ENCODE measurements around the gene WNT2B. TPM values are rescaled to one million over a fixed set of nuclear protein-coding genes. Genes with fewer than 3 reads are reported as not detected.

Gene WNT2B
- total and polyA plus RNA-seq, 10 of the 15 experiments (the other 5 are each of a cell fraction or from before 2014, with no cell fraction given), result 0.02 to 1.1 (median 0.14) TPM

- no peak for FAIRE-seq
Observed at GRCh38 chr1:112472142-112472541, 36.6 kb upstream of the WNT2B start.

DNA sequence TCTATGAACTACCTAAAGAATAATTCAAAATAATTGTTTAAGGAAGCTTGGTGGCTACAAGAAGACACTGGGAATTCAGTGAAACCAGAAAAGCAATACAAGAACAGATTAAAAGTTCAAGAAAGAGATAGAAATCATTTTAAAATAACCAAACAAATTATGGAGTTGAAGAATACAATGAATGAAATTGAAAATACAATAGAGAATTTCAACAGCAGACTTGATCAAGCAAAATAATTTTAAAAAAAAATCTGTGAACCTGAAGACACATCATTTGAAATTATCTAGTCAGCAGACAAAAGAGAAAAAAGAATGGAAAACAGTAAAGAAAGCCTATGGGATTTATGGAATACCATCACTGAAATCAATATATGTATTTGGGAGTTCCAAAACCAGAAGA lies 31.2 kb upstream of the WNT2B start:
- ChIA-PET POLR2A (no interaction called here), SMC1A (ENCODE audit: uncharacterized antibody, unreplicated experiment) (interaction anchor here (2.1 kb wide), 1 partner anchor 10 kb away, joined by 9 read pairs; no protein-coding TSS in a partner anchor), RAD21 (ENCODE audit: unreplicated experiment) (no interaction called here), CTCF (no interaction called here)
- H3K4me3 ChIP-seq, result no peak overlapping the region
- H3K79me2 ChIP-seq (ENCODE audit: control insufficient read depth, insufficient read depth, low read length), result no peaks in the 10 kb centered on the region
- no peak overlapping the region for H3K27ac ChIP-seq (ENCODE audit: control insufficient read depth, insufficient read depth)
- H3K4me2 ChIP-seq (ENCODE audit: control insufficient read depth, insufficient read depth), result no peak overlapping the region
- in situ Hi-C loops (cut with MboI), result no loop called here
- no peak for ATAC-seq
- peaks cover 4% of the 10 kb centered on the region; the same call in 1 of the 3 replicates for H3K9me3 ChIP-seq (replicated peaks; ENCODE audit: control insufficient read depth, insufficient read depth, low read length)
- no peaks in the 10 kb centered on the region for H3K4me1 ChIP-seq (ENCODE audit: control insufficient read depth, insufficient read depth, low read length)
- H3K36me3 ChIP-seq (ENCODE audit: control insufficient read depth in 2 of 2, insufficient read depth in 2 of 2, low read length in 1 of 2), result no peaks in the 10 kb centered on the region
- intact Hi-C loops (cut with micrococcal nuclease; ENCODE audit: unreplicated experiment), result no loop called here
- no peaks in the 10 kb centered on the region for H4K20me1 ChIP-seq (ENCODE audit: control insufficient read depth, insufficient read depth)
- H3K27me3 ChIP-seq (replicated peaks in 1 of 2; ENCODE audit: control insufficient read depth in 2 of 2, insufficient read depth in 2 of 2, low read length in 1 of 2), result no peaks in the 10 kb centered on the region
- BruUV-seq (replicated peaks), result no TSS peak
- H2AFZ ChIP-seq (ENCODE audit: control insufficient read depth, low read depth, low read length), result no peak overlapping the region
- no peak for DNase-seq (ENCODE audit: low read depth, low spot score)
- FAIRE-seq, result no peak
- no peak overlapping the region for H3K9ac ChIP-seq (ENCODE audit: control insufficient read depth, insufficient read depth, low read length)
- TF ChIP-seq SUZ12 (IDR thresholded peaks at IDR 0.05; ENCODE audit: unreplicated experiment) (no peak), NR2C1 (IDR thresholded peaks at IDR 0.05) (no peak), RB1 (IDR thresholded peaks at IDR 0.05; ENCODE audit: borderline replicate concordance) (no peak), SMAD5 (IDR thresholded peaks at IDR 0.05; ENCODE audit: low read depth) (no peak), ZNF24 (IDR thresholded peaks at IDR 0.05) (no peak), HDGF (IDR thresholded peaks at IDR 0.05) (no peak), ZSCAN29 (IDR thresholded peaks at IDR 0.05) (no peak), TCF3 (IDR thresholded peaks at IDR 0.05; ENCODE audit: borderline replicate concordance, insufficient read depth, low read depth, low read length) (no peak), RFX5 (IDR thresholded peaks at IDR 0.05; ENCODE audit: low read depth, low read length) (no peak), RCOR1 (conservative IDR thresholded peaks at IDR 0.05; ENCODE audit: low read depth, low read length) (no peak), BMI1 (IDR thresholded peaks at IDR 0.05; ENCODE audit: borderline replicate concordance) (no peak), ZNF687 (IDR thresholded peaks at IDR 0.05) (no peak)
- TF ChIP-seq, protein P1, sequence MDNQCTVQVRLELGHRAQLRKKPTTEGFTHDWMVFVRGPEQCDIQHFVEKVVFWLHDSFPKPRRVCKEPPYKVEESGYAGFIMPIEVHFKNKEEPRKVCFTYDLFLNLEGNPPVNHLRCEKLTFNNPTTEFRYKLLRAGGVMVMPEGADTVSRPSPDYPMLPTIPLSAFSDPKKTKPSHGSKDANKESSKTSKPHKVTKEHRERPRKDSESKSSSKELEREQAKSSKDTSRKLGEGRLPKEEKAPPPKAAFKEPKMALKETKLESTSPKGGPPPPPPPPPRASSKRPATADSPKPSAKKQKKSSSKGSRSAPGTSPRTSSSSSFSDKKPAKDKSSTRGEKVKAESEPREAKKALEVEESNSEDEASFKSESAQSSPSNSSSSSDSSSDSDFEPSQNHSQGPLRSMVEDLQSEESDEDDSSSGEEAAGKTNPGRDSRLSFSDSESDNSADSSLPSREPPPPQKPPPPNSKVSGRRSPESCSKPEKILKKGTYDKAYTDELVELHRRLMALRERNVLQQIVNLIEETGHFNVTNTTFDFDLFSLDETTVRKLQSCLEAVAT (IDR thresholded peaks at IDR 0.05), result no peak

More at GRCh38 chr1:112472142-112472541, 36.6 kb upstream of the WNT2B start:
- Histone ChIP-seq H3K36me3 (ENCODE audit: control insufficient read depth in 2 of 2, insufficient read depth in 2 of 2, low read length in 1 of 2) (no peaks in the 10 kb centered on the region), H3K27ac (ENCODE audit: control insufficient read depth, insufficient read depth) (no peak overlapping the region), H4K20me1 (ENCODE audit: control insufficient read depth, insufficient read depth) (no peaks in the 10 kb centered on the region), H3K4me2 (ENCODE audit: control insufficient read depth, insufficient read depth) (no peak overlapping the region), H3K27me3 (replicated peaks in 1 of 2; ENCODE audit: control insufficient read depth in 2 of 2, insufficient read depth in 2 of 2, low read length in 1 of 2) (no peaks in the 10 kb centered on the region), H3K4me1 (ENCODE audit: control insufficient read depth, insufficient read depth, low read length) (peaks cover 1% of the 10 kb centered on the region), H3K9me3 (replicated peaks; ENCODE audit: control insufficient read depth, insufficient read depth, low read length) (no peaks in the 10 kb centered on the region; the same call in 2 of the 3 replicates), H2AFZ (ENCODE audit: control insufficient read depth, low read depth, low read length) (no peak overlapping the region), H3K79me2 (ENCODE audit: control insufficient read depth, insufficient read depth, low read length) (no peaks in the 10 kb centered on the region), H3K9ac (ENCODE audit: control insufficient read depth, insufficient read depth, low read length) (no peak overlapping the region), H3K4me3 (no peak overlapping the region)
- POLR2A ChIA-PET, result interaction anchor here (0.6 to 0.9 kb wide), 3 partner anchors 64 to 978 kb away, joined by 3 to 4 read pairs (median 3); no protein-coding TSS in a partner anchor
- SMC1A ChIA-PET (ENCODE audit: uncharacterized antibody, unreplicated experiment), result interaction anchor here (1.4 to 1.9 kb wide), 2 partner anchors 10 to 71 kb away, joined by 3 to 5 read pairs; no protein-coding TSS in a partner anchor
- TF ChIP-seq CHD1 (IDR thresholded peaks at IDR 0.05; ENCODE audit: low read depth, low read length) (no peak), MEF2B (IDR thresholded peaks at IDR 0.05; ENCODE audit: partially characterized antibody, poor library complexity, severe bottlenecking) (peak; percentile 60), HDGF (IDR thresholded peaks at IDR 0.05) (no peak)
- DNase-seq (ENCODE audit: low read depth, low spot score) (no peak), ATAC-seq (peak; percentile 60)
- 29% methylated on average over 1 of the region's 1 CpG for WGBS (ENCODE audit: insufficient coverage, insufficient replicate concordance, low lambda C conversion rate, missing lambda C conversion rate)
- CTCF ChIA-PET, result interaction anchor here (0.6 to 1.6 kb wide), 5 partner anchors 30 to 977 kb away, joined by 3 to 7 read pairs (median 3); partner anchors contain the start of gene MOV10
- in situ Hi-C loops (cut with MboI), result no loop called here
- RAD21 ChIA-PET (ENCODE audit: unreplicated experiment), result interaction anchor here (0.6 to 0.8 kb wide), 2 partner anchors 233 to 429 kb away, joined by 3 read pairs; no protein-coding TSS in a partner anchor
- intact Hi-C loops (cut with micrococcal nuclease; ENCODE audit: unreplicated experiment), result no loop called here
- no TSS peak for BruUV-seq (replicated peaks)
